K562 (cell line): ENCODE data around the gene BHLHE40. TPM values are rescaled to one million over a fixed set of nuclear protein-coding genes. Genes with fewer than 3 reads are reported as not detected.

Experiments
- CUX1 ChIP-seq: fragments of 200-800 bp; sonication (Bioruptor generic); IDR thresholded peaks from 2 replicates; pipeline ENCODE4 v1.6.1; 2016; ENCODE audit warnings: missing genetic modification characterization, missing compliant biosample characterization
- DPF2 ChIP-seq: fragments of 450-650 bp; IDR thresholded peaks from 2 replicates; pipeline ENCODE4 v1.6.1; 2016
- E2F8 ChIP-seq: fragments of 450-650 bp; IDR thresholded peaks from 2 replicates; pipeline ENCODE4 v1.7.1; 2018; ENCODE audit warnings: mild to moderate bottlenecking, low read depth; ENCODE audit not compliant: partially characterized antibody
- HOMEZ ChIP-seq: fragments of 250-450 bp; sonication (Bioruptor Pico); IDR thresholded peaks from 2 replicates; pipeline ENCODE4 v1.4.0; 2020; ENCODE audit warnings: mild to moderate bottlenecking, moderate library complexity
- MAX ChIP-seq: sonication (generic); formaldehyde crosslinking; IDR thresholded peaks from 2 replicates; pipeline ENCODE4 v1.9.0; 2022; ENCODE audit warnings: mild to moderate bottlenecking, missing genetic modification reagents
- MYNN ChIP-seq, 2 experiments: sonication (generic); formaldehyde crosslinking in 1 of 2; IDR thresholded peaks; 2 replicates each; pipeline versions ENCODE4 v1.5.0 to v1.6.1; 2016 to 2020; ENCODE audit warnings: antibody characterized with exemption in 1 of 2, missing genetic modification reagents in 1 of 2
- SRSF9 ChIP-seq: fragments of 200-400 bp; formaldehyde crosslinking; IDR thresholded peaks from 2 replicates; pipeline ENCODE4 v1.6.1; 2017; ENCODE audit warnings: low read depth, low read length, borderline replicate concordance
- TEAD2 ChIP-seq: fragments of 450-650 bp; IDR thresholded peaks from 2 replicates; pipeline ENCODE4 v1.6.1; 2016; ENCODE audit warnings: missing genetic modification characterization, control low read depth, missing compliant biosample characterization
- ZKSCAN1 ChIP-seq: fragments of 150-350 bp; IDR thresholded peaks from 2 replicates; pipeline ENCODE4 v1.6.1; 2016; ENCODE audit warnings: low read depth, low read length
- ZKSCAN8 ChIP-seq: fragments of 200-800 bp; sonication (Bioruptor generic); IDR thresholded peaks from 2 replicates; pipeline ENCODE4 v1.6.1; 2016; ENCODE audit warnings: missing genetic modification characterization, missing compliant biosample characterization
- ZNF316 ChIP-seq: fragments of 450-650 bp; IDR thresholded peaks from 2 replicates; pipeline ENCODE4 v1.6.1; 2016
- ZNF384 ChIP-seq: IDR thresholded peaks from 2 replicates; pipeline ENCODE4 v1.6.1; 2012; ENCODE audit warnings: low read depth, low read length, improper control_type of control experiment
- ZNF444 ChIP-seq: fragments of 250-450 bp; sonication (Bioruptor Pico); IDR thresholded peaks from 2 replicates; pipeline ENCODE4 v1.4.0; 2020; ENCODE audit warnings: mild to moderate bottlenecking, moderate library complexity
- ZNF584 ChIP-seq: fragments of 200-800 bp; sonication (Bioruptor generic); IDR thresholded peaks from 2 replicates; pipeline ENCODE4 v1.6.1; 2016; ENCODE audit warnings: low read depth, mild to moderate bottlenecking, missing genetic modification characterization, missing compliant biosample characterization
- ZNF740 ChIP-seq, 3 experiments: fragments of 200-800 bp in 1 of 3; sonication (Bioruptor generic) in 1 of 3; sonication (generic) in 1 of 3; formaldehyde crosslinking in 1 of 3; IDR thresholded peaks; 2 replicates each; pipeline versions ENCODE4 v1.6.1 to v1.8.0; 2016 to 2022; ENCODE audit warnings: mild to moderate bottlenecking in 2 of 3, missing compliant biosample characterization in 2 of 3, missing genetic modification characterization in 2 of 3, missing genetic modification reagents in 1 of 3
- polyA plus RNA-seq, 8 experiments: library from polyadenylated mRNA; depleted of rRNA in 4 of 8; stranded (reverse) in 5 of 8; unstranded in 3 of 8; fragments of >200 nt; fragmentation: Nextera tagmentation in 2 of 8; fragmentation: Illumina TruSeq in 1 of 8; extraction: Ambion mirVana in 2 of 8; extraction: Trizol in 1 of 8; gene quantifications; 2 replicates each; pipeline versions ENCODE4 v1.2.1 to v1.2.3, GENCODE V29; 2011 to 2014; ENCODE audit warnings: inconsistent platforms in 1 of 8, missing spikeins in 1 of 8
- total RNA-seq, 7 experiments: library from RNA; depleted of rRNA in 6 of 7; stranded (reverse); fragments of >200 nt in 6 of 7; fragmentation: Illumina TruSeq in 2 of 7; extraction: Trizol in 2 of 7; gene quantifications; 2 replicates each; pipeline versions ENCODE4 v1.2.1 to v1.2.3, GENCODE V29; 2011 to 2021; ENCODE audit warnings: low replicate concordance in 1 of 7

Gene BHLHE40
- total and polyA plus RNA-seq, 9 of the 15 experiments (the other 6 are each of a cell fraction or from before 2014, with no cell fraction given) = 12.0 to 83.9 (median 31.4) TPM

GRCh38 chr3:5019411-5020241 lies 40.4 kb downstream of the BHLHE40 start (continued):
- peak; percentile 99 for TF ChIP-seq ZNF316
- TF ChIP-seq SRSF9 = no peak
- TF ChIP-seq ZNF740 (CRISPR knock-in tag; IDR thresholded peaks at IDR 0.05) = no peak; the same call in 1 of the 2 replicates
- no peak for TF ChIP-seq ZNF740 (tag; IDR thresholded peaks at IDR 0.05)
- no peak for TF ChIP-seq HOMEZ (CRISPR knock-in tag)
- TF ChIP-seq ZNF444 (CRISPR knock-in tag) = no peak
- TF ChIP-seq MAX (CRISPR knock-in tag) = peak; percentile 35; the same call in 1 of the 2 replicates
- 0 out of 2 replicates have a peak, but pooled peaks have one; percentile 33 for TF ChIP-seq MYNN (IDR thresholded peaks at IDR 0.05)
- no peak for TF ChIP-seq MYNN (CRISPR knock-in tag; IDR thresholded peaks at IDR 0.05)
- peak; percentile 92 for TF ChIP-seq DPF2
- no peak for TF ChIP-seq E2F8
- TF ChIP-seq CUX1 (CRISPR knock-in tag) = peak; percentile 89
- TF ChIP-seq ZNF584 = peak; percentile 63; the same call in 1 of the 2 replicates
- no peak for TF ChIP-seq ZNF384
- peak; percentile 51; the same call in 1 of the 2 replicates for TF ChIP-seq ZKSCAN1
- peak; percentile 49 for TF ChIP-seq TEAD2
- TF ChIP-seq ZKSCAN8 (CRISPR knock-in tag) = no peak; the same call in 1 of the 2 replicates
